SH-SY5Y (cell line): ENCODE measurements around the gene SEZ6L2.

Source experiments
- GATA2 ChIP-seq: IDR thresholded peaks from 2 replicates; pipeline ENCODE4 v1.6.1; 2011; ENCODE audit warnings: mild to moderate bottlenecking, low read depth, low read length
- GATA3 ChIP-seq: IDR thresholded peaks from 2 replicates; pipeline ENCODE4 v1.6.1; 2011; ENCODE audit warnings: low read depth, mild to moderate bottlenecking, low read length, moderate library complexity

DNA sequence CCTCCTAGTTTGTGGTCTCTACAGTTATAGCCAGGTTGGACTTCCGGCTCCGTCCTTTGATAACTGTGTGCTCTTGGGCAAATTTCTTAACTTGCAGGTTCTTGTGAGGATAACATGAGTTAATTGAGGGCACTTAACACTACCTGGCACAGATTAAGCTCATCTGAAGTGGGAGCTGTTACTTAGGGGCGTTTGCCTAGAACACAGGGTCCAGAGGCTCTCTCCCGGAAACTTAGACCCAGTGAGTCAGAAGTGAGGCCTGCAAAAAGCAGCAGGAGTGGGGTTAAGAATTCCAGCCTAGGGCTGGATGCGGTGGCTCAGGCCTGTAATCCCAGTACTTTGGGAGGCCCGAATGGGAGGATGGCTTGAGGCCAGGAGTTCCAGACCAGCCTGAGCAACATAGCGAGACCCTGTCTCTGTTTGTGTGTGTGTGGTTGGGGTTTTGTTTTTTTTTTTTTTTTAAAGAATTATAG, 77.7 kb downstream of the SEZ6L2 start:
- TF ChIP-seq GATA2 (no peak), GATA3 (no peak)
